Measurements from ENCODE around the gene GABRG3.

DNA sequence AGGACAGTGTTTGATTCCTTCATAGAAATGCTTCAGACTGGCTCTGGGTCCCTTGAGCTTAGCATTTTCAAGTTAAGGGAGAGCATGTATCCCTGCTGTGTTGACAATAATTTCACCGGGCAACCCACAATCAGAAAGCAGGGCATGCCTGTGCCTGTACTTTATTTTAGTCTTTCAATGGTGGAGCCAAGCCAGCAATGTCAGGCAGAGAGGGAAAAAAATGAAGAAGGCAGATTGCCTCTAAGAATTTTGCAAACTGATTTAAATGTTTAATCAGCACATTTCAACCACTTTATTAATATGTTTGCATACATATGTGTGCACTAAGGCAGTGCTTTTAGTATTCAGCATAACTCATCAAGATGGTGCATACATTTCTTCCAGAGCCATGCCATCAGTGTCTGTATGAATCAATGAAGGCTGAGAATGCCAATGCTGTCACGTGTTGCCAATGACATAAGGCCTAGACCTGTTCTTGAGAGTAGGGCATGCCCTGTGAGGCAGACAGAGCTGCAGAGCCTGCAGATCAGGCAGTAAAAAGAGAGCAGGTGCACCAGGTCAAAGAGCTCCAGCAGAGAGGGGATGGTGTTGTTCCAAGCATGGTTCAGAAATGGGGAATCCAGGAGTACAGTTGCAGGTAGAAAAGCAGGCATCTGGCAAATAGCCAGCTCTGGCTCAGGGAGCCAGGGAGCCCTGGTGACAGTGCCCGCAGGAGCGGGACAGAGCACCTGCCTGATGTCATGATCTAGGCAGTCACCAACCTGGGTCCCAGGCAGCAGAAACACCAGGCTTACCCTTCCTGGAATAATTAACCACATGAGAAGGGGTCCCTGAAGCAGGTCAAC lies 508.5 kb downstream of the GABRG3 start:
- TF ChIP-seq ZFX (IDR thresholded peaks at IDR 0.05) (no peak), YY1 (IDR thresholded peaks at IDR 0.05; ENCODE audit: extremely low read depth, insufficient replicate concordance, low read depth, low read length) (no peak), ZNF274 (IDR thresholded peaks at IDR 0.05; ENCODE audit: low read depth, low read length) (no peak)
- TF ChIP-seq, protein P1, sequence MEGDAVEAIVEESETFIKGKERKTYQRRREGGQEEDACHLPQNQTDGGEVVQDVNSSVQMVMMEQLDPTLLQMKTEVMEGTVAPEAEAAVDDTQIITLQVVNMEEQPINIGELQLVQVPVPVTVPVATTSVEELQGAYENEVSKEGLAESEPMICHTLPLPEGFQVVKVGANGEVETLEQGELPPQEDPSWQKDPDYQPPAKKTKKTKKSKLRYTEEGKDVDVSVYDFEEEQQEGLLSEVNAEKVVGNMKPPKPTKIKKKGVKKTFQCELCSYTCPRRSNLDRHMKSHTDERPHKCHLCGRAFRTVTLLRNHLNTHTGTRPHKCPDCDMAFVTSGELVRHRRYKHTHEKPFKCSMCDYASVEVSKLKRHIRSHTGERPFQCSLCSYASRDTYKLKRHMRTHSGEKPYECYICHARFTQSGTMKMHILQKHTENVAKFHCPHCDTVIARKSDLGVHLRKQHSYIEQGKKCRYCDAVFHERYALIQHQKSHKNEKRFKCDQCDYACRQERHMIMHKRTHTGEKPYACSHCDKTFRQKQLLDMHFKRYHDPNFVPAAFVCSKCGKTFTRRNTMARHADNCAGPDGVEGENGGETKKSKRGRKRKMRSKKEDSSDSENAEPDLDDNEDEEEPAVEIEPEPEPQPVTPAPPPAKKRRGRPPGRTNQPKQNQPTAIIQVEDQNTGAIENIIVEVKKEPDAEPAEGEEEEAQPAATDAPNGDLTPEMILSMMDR (IDR thresholded peaks at IDR 0.05 in 2 of 3, conservative IDR thresholded peaks at IDR 0.05 in 1 of 3; ENCODE audit: borderline replicate concordance in 1 of 3, insufficient read depth in 1 of 3, low read depth in 2 of 3, low read length in 2 of 3), result no peak

Measured in HCT116 (cell line).